GM12801 (cell line): Measurements from ENCODE around the gene PKMYT1.

ENCODE experiments used
- CTCF ChIP-seq: IDR thresholded peaks from one replicate; pipeline ENCODE4 v1.5.1; 2011; ENCODE audit warnings: control low read depth; ENCODE audit not compliant: insufficient read length; ENCODE audit errors: extremely low read depth

The PKMYT1 gene

GRCh38 chr16:2975161-2975795, 5.0 kb downstream of the PKMYT1 start:
- no peak for TF ChIP-seq CTCF

- no peak for TF ChIP-seq CTCF
These were observed 5.8 kb downstream of the PKMYT1 start for GRCh38 chr16:2974319-2975056.

- TF ChIP-seq CTCF, result no peak
These were observed 6.5 kb downstream of the PKMYT1 start for GRCh38 chr16:2973605-2974318.

DNA sequence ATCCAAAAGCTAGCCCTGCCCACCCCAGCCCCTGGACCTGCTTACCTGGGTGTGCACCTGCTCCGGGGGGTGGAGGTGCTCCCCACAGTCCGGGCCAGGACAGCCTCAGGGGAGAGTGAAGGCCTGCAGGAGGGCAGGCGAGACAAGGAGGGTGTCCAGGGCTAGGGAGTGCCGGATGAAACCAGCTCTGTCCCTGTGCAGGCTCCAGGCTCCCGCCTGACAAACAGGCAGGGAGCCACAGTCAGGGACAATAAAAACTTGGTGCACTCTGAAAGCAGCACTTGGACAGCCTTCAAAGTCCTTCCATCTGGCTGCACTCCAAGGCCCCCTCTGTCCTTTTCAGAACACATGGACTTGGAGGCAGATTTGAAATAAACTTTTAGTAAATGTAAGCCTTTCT, 7.2 kb downstream of the PKMYT1 start:
- no peak for TF ChIP-seq CTCF

DNA sequence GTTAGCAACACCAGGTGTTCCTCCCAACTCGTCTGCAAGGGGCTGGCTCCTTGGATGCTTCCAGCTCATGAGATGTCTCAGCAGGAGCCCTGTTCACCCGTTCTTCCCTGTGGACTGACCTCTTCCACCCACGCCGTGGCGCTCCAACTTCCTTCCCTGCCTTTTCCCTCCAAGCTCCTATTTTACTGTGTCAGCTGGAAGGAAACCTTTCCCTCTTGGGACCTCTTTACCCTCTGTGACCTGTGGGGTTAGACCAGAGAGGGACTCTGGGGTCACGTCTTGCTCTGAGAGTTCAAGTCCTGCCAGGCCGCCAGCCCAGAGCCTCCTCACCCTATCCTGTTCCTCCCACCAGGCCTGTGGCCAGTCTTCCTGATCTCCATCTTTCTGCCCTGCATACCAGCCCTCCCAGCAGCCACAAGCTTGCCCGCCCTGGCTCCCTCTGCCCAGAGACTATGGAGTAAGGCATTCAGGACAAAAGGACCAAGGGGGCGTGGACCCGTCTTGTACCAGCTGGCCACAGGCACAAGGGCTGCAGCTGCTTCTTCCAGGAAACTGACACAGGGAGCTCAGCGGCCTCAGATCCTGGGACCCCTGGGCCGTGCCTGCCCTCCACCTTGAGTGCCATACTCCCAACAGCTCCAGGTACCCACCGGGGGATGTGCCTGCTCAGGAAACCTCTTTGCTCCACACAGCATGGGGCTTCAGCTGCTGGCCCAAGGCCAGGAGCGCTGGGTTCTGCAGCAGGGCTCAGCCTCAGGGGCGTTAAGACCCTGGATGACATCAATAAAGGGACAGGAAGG, 8.1 kb downstream of the PKMYT1 start:
- TF ChIP-seq CTCF, result no peak

- TF ChIP-seq CTCF, result no peak
These were observed 8.9 kb downstream of the PKMYT1 start for GRCh38 chr16:2971134-2971984.
